K562 (cell line): ENCODE data around the gene ANO7. TPM values are rescaled to one million over a fixed set of nuclear protein-coding genes. Genes with fewer than 3 reads are reported as not detected.

Experiments
- BDP1 ChIP-seq: IDR thresholded peaks from 3 replicates; pipeline ENCODE4 v1.6.1; 2011; ENCODE audit not compliant: insufficient read length, insufficient read depth
- CSDE1 ChIP-seq, 2 experiments: fragments of 450-650 bp; IDR thresholded peaks; 2 replicates each; pipeline ENCODE4 v1.6.1; 2016; ENCODE audit warnings: mild to moderate bottlenecking in 1 of 2
- HNRNPUL1 ChIP-seq: fragments of 200-400 bp; formaldehyde crosslinking; IDR thresholded peaks from 2 replicates; pipeline ENCODE4 v1.6.1; 2017; ENCODE audit warnings: low read length
- MXI1 ChIP-seq: IDR thresholded peaks from 2 replicates; pipeline ENCODE4 v1.6.1; 2011; ENCODE audit warnings: low read depth, mild to moderate bottlenecking, improper control_type of control experiment, low read length
- NR2F6 ChIP-seq: fragments of 450-650 bp; formaldehyde crosslinking; IDR thresholded peaks from 2 replicates; pipeline ENCODE4 v1.4.0; 2020; ENCODE audit warnings: mild to moderate bottlenecking
- OTX1 ChIP-seq: fragments of 450-650 bp; formaldehyde crosslinking; IDR thresholded peaks from 2 replicates; pipeline ENCODE4 v1.4.0; 2022; ENCODE audit warnings: mild to moderate bottlenecking
- RHOXF2B ChIP-seq: fragments of 250-450 bp; sonication (Bioruptor Pico); conservative IDR thresholded peaks from 2 replicates; pipeline ENCODE4 v1.5.1; 2021
- RUNX1 ChIP-seq: sonication (generic); IDR thresholded peaks from 2 replicates; pipeline ENCODE4 v1.6.1; 2016; ENCODE audit warnings: antibody characterized with exemption, low read depth
- SMAD3 ChIP-seq: fragments of 450-650 bp; formaldehyde crosslinking; conservative IDR thresholded peaks from 2 replicates; pipeline ENCODE4 v1.4.0; 2020; ENCODE audit warnings: mild to moderate bottlenecking
- ZFP36 ChIP-seq: fragments of 150-350 bp; IDR thresholded peaks from 2 replicates; pipeline ENCODE4 v1.6.1; 2018; ENCODE audit warnings: low read length, low read depth; ENCODE audit not compliant: partially characterized antibody
- polyA plus RNA-seq, 8 experiments: library from polyadenylated mRNA; depleted of rRNA in 4 of 8; stranded (reverse) in 5 of 8; unstranded in 3 of 8; fragments of >200 nt; fragmentation: Nextera tagmentation in 2 of 8; fragmentation: Illumina TruSeq in 1 of 8; extraction: Ambion mirVana in 2 of 8; extraction: Trizol in 1 of 8; gene quantifications; 2 replicates each; pipeline versions ENCODE4 v1.2.1 to v1.2.3, GENCODE V29; 2011 to 2014; ENCODE audit warnings: inconsistent platforms in 1 of 8, missing spikeins in 1 of 8
- total RNA-seq, 7 experiments: library from RNA; depleted of rRNA in 6 of 7; stranded (reverse); fragments of >200 nt in 6 of 7; fragmentation: Illumina TruSeq in 2 of 7; extraction: Trizol in 2 of 7; gene quantifications; 2 replicates each; pipeline versions ENCODE4 v1.2.1 to v1.2.3, GENCODE V29; 2011 to 2021; ENCODE audit warnings: low replicate concordance in 1 of 7
- TF ChIP-seq, protein P1 (sequence below): fragments of 250-450 bp; sonication (Bioruptor Pico); IDR thresholded peaks from 2 replicates; pipeline ENCODE4 v1.5.0; 2021; ENCODE audit warnings: mild to moderate bottlenecking, borderline replicate concordance

Gene ANO7
- total and polyA plus RNA-seq, 9 of the 15 experiments (the other 6 are each of a cell fraction or from before 2014, with no cell fraction given): 0.28 to 5.1 (median 1.1) TPM

DNA sequence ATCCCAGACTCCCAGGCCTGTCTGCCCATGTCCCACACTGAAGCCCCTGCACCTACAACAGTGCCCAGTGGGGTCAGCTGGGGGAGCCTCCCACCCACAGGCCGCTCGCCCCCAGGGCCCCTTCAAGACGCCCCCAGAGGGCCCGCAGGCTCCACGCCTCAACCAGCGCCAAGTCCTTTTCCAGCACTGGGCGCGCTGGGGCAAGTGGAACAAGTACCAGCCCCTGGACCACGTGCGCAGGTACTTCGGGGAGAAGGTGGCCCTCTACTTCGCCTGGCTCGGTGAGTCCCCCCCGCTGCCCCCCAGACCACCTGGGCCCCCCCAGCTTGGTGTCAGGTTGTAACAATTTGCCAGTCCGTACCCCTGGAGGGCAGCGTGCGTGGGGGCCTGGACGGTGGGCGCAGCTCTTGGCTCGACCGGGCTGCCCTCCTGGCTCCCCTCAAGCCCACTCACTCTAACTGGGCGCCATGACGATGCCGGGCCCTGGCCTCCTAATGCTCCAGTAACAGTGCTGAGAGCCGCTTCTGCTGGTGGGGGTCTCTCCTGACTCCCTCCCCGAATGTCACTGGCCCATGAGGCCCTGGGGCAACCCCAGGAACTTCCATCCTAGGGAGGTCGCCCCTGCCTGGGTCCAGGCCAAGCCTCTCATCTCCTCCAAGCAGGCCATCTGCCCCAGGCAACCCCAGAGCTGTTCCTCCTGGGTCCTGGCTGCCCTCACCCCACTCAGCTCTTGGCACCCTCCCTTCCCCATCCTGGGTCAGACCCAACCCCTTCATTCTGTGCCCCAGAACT is 14.9 kb downstream of the ANO7 start (continued):
- no peak for TF ChIP-seq RHOXF2B (CRISPR knock-in tag)
- no peak for TF ChIP-seq NR2F6
- no peak for TF ChIP-seq HNRNPUL1
- TF ChIP-seq BDP1: no peak
- TF ChIP-seq ZFP36: no peak
- no peak for TF ChIP-seq OTX1 (CRISPR knock-in tag)
- no peak for TF ChIP-seq SMAD3 (CRISPR knock-in tag)
- TF ChIP-seq MXI1: no peak
- TF ChIP-seq RUNX1: no peak
- no peak for TF ChIP-seq CSDE1 (IDR thresholded peaks at IDR 0.05)
- TF ChIP-seq, protein P1, sequence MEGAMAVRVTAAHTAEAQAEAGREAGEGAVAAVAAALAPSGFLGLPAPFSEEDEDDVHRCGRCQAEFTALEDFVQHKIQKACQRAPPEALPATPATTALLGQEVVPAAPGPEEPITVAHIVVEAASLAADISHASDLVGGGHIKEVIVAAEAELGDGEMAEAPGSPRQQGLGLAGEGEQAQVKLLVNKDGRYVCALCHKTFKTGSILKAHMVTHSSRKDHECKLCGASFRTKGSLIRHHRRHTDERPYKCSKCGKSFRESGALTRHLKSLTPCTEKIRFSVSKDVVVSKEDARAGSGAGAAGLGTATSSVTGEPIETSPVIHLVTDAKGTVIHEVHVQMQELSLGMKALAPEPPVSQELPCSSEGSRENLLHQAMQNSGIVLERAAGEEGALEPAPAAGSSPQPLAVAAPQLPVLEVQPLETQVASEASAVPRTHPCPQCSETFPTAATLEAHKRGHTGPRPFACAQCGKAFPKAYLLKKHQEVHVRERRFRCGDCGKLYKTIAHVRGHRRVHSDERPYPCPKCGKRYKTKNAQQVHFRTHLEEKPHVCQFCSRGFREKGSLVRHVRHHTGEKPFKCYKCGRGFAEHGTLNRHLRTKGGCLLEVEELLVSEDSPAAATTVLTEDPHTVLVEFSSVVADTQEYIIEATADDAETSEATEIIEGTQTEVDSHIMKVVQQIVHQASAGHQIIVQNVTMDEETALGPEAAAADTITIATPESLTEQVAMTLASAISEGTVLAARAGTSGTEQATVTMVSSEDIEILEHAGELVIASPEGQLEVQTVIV (CRISPR knock-in tag): no peak
- TF ChIP-seq, all 486 proteins: peak for 0
